Keratinocyte (primary cell): ENCODE measurements around the gene PKP2. TPM values are rescaled to one million over a fixed set of nuclear protein-coding genes. Genes with fewer than 3 reads are reported as not detected.

ENCODE experiments used
- DNase-seq: peaks from one replicate; pipeline ENCODE4 v3.0.0-alpha.2; 2011; ENCODE audit warnings: low read depth, missing footprints, low spot score
- FAIRE-seq: peaks from 2 replicates; lab custom pipeline; 2011; peaks lifted over from hg19 to GRCh38; lab: Jason Lieb, UNC
- H2AFZ ChIP-seq: 2 replicates; pipeline ENCODE4 v1.6.0; 2012; ENCODE audit warnings: low read length, control low read depth, inconsistent platforms; ENCODE audit not compliant: control insufficient read depth
- H3K27ac ChIP-seq: 2 replicates; pipeline ENCODE4 v1.5.1; 2011; ENCODE audit warnings: low read length; ENCODE audit not compliant: control insufficient read depth, insufficient read depth
- H3K27me3 ChIP-seq: 3 replicates; pipeline ENCODE4 v1.6.0; 2011; ENCODE audit warnings: low read length; ENCODE audit not compliant: control insufficient read depth, insufficient read depth; ENCODE audit errors: extremely low read depth
- H3K36me3 ChIP-seq, 2 experiments: 2 replicates in 1 of 2; 3 replicates in 1 of 2; pipeline ENCODE4 v1.5.1; 2011; ENCODE audit warnings: low read length in 2 of 2, mild to moderate bottlenecking in 1 of 2; ENCODE audit not compliant: control insufficient read depth in 2 of 2, insufficient read depth in 2 of 2; ENCODE audit errors: extremely low read depth in 1 of 2
- H3K4me1 ChIP-seq: 3 replicates; pipeline ENCODE4 v1.5.1; 2011; ENCODE audit warnings: low read length; ENCODE audit not compliant: control insufficient read depth, insufficient read depth; ENCODE audit errors: extremely low read depth
- H3K4me2 ChIP-seq: 3 replicates; pipeline ENCODE4 v1.6.0; 2011; ENCODE audit warnings: low read depth, low read length; ENCODE audit not compliant: control insufficient read depth, insufficient read depth; ENCODE audit errors: extremely low read depth
- H3K4me3 ChIP-seq, 3 experiments: fragments of 200-600 bp in 1 of 3; sonication (generic) in 1 of 3; 2 replicates in 2 of 3; 3 replicates in 1 of 3; pipeline ENCODE4 v1.5.1; 2011 to 2016; ENCODE audit warnings: low read length in 3 of 3, mild to moderate bottlenecking in 3 of 3, control low read depth in 2 of 3, inconsistent platforms in 1 of 3, low read depth in 1 of 3, mixed read lengths in 1 of 3, mixed run types in 1 of 3, moderate library complexity in 1 of 3; ENCODE audit not compliant: control insufficient read depth in 2 of 3, insufficient read depth in 2 of 3; ENCODE audit errors: extremely low read depth in 1 of 3
- H3K79me2 ChIP-seq: 2 replicates; pipeline ENCODE4 v1.6.0; 2012; ENCODE audit warnings: low read length; ENCODE audit not compliant: control insufficient read depth, insufficient read depth
- H3K9ac ChIP-seq: 3 replicates; pipeline ENCODE4 v1.6.0; 2011; ENCODE audit warnings: low read length; ENCODE audit not compliant: control insufficient read depth, insufficient read depth; ENCODE audit errors: extremely low read depth
- H3K9me1 ChIP-seq: 3 replicates; pipeline ENCODE4 v1.6.0; 2011; ENCODE audit warnings: low read length; ENCODE audit not compliant: control insufficient read depth, insufficient read depth; ENCODE audit errors: extremely low read depth
- H3K9me3 ChIP-seq: 2 replicates; pipeline ENCODE4 v1.5.1; 2012; ENCODE audit warnings: low read depth, low read length; ENCODE audit not compliant: control insufficient read depth
- H4K20me1 ChIP-seq: 3 replicates; pipeline ENCODE4 v1.6.0; 2011; ENCODE audit warnings: low read length; ENCODE audit not compliant: control insufficient read depth, insufficient read depth; ENCODE audit errors: extremely low read depth
- EZH2 ChIP-seq: IDR thresholded peaks from one replicate; pipeline ENCODE4 v1.6.1; 2012; ENCODE audit warnings: inconsistent platforms, mild to moderate bottlenecking, low read length, moderate library complexity
- dilution Hi-C: fragments of 300-500 bp; cut with MboI; formaldehyde crosslinking; loops from one replicate; pipeline ENCODE4 v1.7.0; 2020; ENCODE audit warnings: low sequenced_read_pairs; ENCODE audit not compliant: extremely low pct_ligation_motif_present
- polyA plus RNA-seq, 5 experiments: library from polyadenylated mRNA; depleted of rRNA in 3 of 5; stranded (reverse) in 3 of 5; stranded (forward) in 1 of 5; unstranded in 1 of 5; fragments of >200 nt; gene quantifications; 1 replicate in 1 of 5; 2 replicates in 3 of 5; 3 replicates in 1 of 5; pipeline versions ENCODE4 v1.2.1 to v1.2.3, GENCODE V29; 2011 to 2012; ENCODE audit warnings: missing spikeins in 2 of 5, low read depth in 1 of 5, low replicate concordance in 1 of 5
- TF ChIP-seq, protein P1 (sequence below), 3 experiments: IDR thresholded peaks in 1 of 3; conservative IDR thresholded peaks in 1 of 3; optimal IDR thresholded peaks in 1 of 3; 2 replicates in 2 of 3; 3 replicates in 1 of 3; pipeline versions ENCODE3 to v1.5.1; 2011; ENCODE audit warnings: low read length in 3 of 3, mild to moderate bottlenecking in 3 of 3, moderate library complexity in 2 of 3, control low read depth in 1 of 3, inconsistent platforms in 1 of 3; ENCODE audit not compliant: insufficient read depth in 2 of 3; ENCODE audit errors: extremely low read depth in 1 of 3

PKP2 gene
- polyA plus RNA-seq, 1 donor (not counting 4 experiments of a cell fraction or from before 2014, with no cell fraction given), result 50.4 TPM

DNA sequence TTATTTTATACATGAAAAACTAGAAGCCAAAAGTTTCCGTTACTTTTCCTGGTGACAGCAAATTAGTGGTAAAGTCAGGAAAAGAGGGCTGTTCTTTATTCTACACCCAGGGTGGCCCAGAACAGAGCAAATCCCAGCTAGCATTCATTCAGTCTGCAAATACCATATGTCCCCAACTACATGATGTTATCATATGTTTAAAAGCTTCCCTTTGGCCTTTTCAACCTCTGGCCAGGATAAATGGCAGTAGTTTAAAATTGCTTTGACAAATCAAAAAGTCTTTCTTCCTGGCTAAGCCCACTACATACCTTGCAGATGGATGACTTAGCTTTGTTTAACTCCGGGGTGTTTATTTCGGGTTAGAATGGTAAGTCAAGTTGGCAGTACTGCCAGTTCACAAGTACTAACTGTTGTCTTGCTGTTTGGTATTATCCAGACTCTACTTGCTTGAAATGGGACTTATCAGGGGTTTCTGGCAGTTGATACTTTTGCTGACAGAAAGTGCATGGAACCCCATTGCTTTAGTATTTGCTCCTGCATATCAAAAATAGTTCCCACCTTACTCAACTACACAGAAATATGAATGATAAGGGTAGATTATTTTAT is 69.7 kb downstream of the PKP2 start:
- Histone ChIP-seq H3K79me2 (peaks cover 2% of the 10 kb centered on the region), H3K4me2 (no peak overlapping the region), H3K4me1 (peaks cover 2% of the 10 kb centered on the region), H3K27me3 (no peaks in the 10 kb centered on the region), H3K36me3 (peaks cover 12 to 19% of the 10 kb centered on the region in 2 experiments), H3K27ac (no peak overlapping the region), H3K9ac (no peak overlapping the region), H3K4me3 (no peak overlapping the region), H4K20me1 (no peaks in the 10 kb centered on the region), H3K9me3 (no peaks in the 10 kb centered on the region), H3K9me1 (no peaks in the 10 kb centered on the region), H2AFZ (no peak overlapping the region)
- TF ChIP-seq, protein P1, sequence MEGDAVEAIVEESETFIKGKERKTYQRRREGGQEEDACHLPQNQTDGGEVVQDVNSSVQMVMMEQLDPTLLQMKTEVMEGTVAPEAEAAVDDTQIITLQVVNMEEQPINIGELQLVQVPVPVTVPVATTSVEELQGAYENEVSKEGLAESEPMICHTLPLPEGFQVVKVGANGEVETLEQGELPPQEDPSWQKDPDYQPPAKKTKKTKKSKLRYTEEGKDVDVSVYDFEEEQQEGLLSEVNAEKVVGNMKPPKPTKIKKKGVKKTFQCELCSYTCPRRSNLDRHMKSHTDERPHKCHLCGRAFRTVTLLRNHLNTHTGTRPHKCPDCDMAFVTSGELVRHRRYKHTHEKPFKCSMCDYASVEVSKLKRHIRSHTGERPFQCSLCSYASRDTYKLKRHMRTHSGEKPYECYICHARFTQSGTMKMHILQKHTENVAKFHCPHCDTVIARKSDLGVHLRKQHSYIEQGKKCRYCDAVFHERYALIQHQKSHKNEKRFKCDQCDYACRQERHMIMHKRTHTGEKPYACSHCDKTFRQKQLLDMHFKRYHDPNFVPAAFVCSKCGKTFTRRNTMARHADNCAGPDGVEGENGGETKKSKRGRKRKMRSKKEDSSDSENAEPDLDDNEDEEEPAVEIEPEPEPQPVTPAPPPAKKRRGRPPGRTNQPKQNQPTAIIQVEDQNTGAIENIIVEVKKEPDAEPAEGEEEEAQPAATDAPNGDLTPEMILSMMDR (optimal IDR thresholded peaks at IDR 0.05 in 1 of 3, IDR thresholded peaks at IDR 0.05 in 1 of 3, conservative IDR thresholded peaks at IDR 0.05 in 1 of 3; ENCODE audit: extremely low read depth in 1 of 3, insufficient read depth in 2 of 3, low read length in 3 of 3), result no peak
- no peak for TF ChIP-seq EZH2
- dilution Hi-C loops, result no loop called here
- FAIRE-seq (no peak), DNase-seq (no peak)

- Histone ChIP-seq H3K9me3 (no peaks in the 10 kb centered on the region), H2AFZ (no peak overlapping the region), H3K27ac (no peak overlapping the region), H3K27me3 (no peaks in the 10 kb centered on the region), H3K36me3 (peaks cover 16 to 28% of the 10 kb centered on the region in 2 experiments), H4K20me1 (no peaks in the 10 kb centered on the region), H3K9me1 (no peaks in the 10 kb centered on the region), H3K79me2 (peaks cover 2% of the 10 kb centered on the region), H3K4me1 (peaks cover 2% of the 10 kb centered on the region), H3K4me2 (no peak overlapping the region), H3K9ac (no peak overlapping the region), H3K4me3 (no peak overlapping the region)
- dilution Hi-C loops, result no loop called here
- TF ChIP-seq, protein P1 (optimal IDR thresholded peaks at IDR 0.05 in 1 of 3, IDR thresholded peaks at IDR 0.05 in 1 of 3, conservative IDR thresholded peaks at IDR 0.05 in 1 of 3; ENCODE audit: extremely low read depth in 1 of 3, insufficient read depth in 2 of 3, low read length in 3 of 3), result no peak
- no peak for TF ChIP-seq EZH2
- no peak for DNase-seq
- FAIRE-seq, result no peak
Measured at GRCh38 chr12:32824596-32824995, 72.0 kb downstream of the PKP2 start.
